ENCODE data around the gene SYDE1.
"Not testable (repeated sequence)": the region's sequence is repeated elsewhere in the genome, so short reads cannot be mapped to it uniquely, and the experiment has no call there.

DNA sequence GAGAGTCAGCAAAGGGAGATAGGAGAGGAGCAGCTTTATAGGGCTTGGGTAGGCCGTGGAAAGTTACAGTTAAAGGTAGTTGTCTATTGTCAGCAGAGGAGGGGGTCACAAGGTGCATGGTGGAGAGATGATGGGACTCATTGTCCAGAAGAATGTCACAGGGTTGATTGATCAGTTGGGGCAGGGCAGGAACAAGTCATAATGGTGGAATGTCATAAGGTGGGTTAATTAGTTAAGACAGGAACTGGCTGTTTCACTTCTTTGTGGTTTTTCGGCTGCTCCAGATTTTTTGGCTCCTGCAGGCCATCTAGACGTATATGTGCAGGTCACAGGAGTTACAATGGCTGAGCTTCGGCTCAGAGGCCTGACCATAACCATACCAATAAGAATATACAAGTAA is 36.8 kb upstream of the SYDE1 start:
- TF ChIP-seq, protein P1, sequence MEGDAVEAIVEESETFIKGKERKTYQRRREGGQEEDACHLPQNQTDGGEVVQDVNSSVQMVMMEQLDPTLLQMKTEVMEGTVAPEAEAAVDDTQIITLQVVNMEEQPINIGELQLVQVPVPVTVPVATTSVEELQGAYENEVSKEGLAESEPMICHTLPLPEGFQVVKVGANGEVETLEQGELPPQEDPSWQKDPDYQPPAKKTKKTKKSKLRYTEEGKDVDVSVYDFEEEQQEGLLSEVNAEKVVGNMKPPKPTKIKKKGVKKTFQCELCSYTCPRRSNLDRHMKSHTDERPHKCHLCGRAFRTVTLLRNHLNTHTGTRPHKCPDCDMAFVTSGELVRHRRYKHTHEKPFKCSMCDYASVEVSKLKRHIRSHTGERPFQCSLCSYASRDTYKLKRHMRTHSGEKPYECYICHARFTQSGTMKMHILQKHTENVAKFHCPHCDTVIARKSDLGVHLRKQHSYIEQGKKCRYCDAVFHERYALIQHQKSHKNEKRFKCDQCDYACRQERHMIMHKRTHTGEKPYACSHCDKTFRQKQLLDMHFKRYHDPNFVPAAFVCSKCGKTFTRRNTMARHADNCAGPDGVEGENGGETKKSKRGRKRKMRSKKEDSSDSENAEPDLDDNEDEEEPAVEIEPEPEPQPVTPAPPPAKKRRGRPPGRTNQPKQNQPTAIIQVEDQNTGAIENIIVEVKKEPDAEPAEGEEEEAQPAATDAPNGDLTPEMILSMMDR (IDR thresholded peaks at IDR 0.05): not testable (repeated sequence)
- TF ChIP-seq, protein P2, sequence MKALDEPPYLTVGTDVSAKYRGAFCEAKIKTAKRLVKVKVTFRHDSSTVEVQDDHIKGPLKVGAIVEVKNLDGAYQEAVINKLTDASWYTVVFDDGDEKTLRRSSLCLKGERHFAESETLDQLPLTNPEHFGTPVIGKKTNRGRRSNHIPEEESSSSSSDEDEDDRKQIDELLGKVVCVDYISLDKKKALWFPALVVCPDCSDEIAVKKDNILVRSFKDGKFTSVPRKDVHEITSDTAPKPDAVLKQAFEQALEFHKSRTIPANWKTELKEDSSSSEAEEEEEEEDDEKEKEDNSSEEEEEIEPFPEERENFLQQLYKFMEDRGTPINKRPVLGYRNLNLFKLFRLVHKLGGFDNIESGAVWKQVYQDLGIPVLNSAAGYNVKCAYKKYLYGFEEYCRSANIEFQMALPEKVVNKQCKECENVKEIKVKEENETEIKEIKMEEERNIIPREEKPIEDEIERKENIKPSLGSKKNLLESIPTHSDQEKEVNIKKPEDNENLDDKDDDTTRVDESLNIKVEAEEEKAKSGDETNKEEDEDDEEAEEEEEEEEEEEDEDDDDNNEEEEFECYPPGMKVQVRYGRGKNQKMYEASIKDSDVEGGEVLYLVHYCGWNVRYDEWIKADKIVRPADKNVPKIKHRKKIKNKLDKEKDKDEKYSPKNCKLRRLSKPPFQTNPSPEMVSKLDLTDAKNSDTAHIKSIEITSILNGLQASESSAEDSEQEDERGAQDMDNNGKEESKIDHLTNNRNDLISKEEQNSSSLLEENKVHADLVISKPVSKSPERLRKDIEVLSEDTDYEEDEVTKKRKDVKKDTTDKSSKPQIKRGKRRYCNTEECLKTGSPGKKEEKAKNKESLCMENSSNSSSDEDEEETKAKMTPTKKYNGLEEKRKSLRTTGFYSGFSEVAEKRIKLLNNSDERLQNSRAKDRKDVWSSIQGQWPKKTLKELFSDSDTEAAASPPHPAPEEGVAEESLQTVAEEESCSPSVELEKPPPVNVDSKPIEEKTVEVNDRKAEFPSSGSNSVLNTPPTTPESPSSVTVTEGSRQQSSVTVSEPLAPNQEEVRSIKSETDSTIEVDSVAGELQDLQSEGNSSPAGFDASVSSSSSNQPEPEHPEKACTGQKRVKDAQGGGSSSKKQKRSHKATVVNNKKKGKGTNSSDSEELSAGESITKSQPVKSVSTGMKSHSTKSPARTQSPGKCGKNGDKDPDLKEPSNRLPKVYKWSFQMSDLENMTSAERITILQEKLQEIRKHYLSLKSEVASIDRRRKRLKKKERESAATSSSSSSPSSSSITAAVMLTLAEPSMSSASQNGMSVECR (CRISPR knock-in tag; IDR thresholded peaks at IDR 0.05; ENCODE audit: borderline replicate concordance): not testable (repeated sequence)
- TF ChIP-seq, protein P3, sequence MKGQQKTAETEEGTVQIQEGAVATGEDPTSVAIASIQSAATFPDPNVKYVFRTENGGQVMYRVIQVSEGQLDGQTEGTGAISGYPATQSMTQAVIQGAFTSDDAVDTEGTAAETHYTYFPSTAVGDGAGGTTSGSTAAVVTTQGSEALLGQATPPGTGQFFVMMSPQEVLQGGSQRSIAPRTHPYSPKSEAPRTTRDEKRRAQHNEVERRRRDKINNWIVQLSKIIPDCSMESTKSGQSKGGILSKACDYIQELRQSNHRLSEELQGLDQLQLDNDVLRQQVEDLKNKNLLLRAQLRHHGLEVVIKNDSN (CRISPR knock-in tag; IDR thresholded peaks at IDR 0.05): not testable (repeated sequence)
- TF ChIP-seq, protein P4, sequence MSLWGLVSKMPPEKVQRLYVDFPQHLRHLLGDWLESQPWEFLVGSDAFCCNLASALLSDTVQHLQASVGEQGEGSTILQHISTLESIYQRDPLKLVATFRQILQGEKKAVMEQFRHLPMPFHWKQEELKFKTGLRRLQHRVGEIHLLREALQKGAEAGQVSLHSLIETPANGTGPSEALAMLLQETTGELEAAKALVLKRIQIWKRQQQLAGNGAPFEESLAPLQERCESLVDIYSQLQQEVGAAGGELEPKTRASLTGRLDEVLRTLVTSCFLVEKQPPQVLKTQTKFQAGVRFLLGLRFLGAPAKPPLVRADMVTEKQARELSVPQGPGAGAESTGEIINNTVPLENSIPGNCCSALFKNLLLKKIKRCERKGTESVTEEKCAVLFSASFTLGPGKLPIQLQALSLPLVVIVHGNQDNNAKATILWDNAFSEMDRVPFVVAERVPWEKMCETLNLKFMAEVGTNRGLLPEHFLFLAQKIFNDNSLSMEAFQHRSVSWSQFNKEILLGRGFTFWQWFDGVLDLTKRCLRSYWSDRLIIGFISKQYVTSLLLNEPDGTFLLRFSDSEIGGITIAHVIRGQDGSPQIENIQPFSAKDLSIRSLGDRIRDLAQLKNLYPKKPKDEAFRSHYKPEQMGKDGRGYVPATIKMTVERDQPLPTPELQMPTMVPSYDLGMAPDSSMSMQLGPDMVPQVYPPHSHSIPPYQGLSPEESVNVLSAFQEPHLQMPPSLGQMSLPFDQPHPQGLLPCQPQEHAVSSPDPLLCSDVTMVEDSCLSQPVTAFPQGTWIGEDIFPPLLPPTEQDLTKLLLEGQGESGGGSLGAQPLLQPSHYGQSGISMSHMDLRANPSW (CRISPR knock-in tag; conservative IDR thresholded peaks at IDR 0.05; ENCODE audit: low read depth): not testable (repeated sequence)
- TF ChIP-seq KAT7 (CRISPR knock-in tag; IDR thresholded peaks at IDR 0.05; ENCODE audit: borderline replicate concordance); ATF1 (CRISPR knock-in tag; IDR thresholded peaks at IDR 0.05); NR2C2 (CRISPR knock-in tag; IDR thresholded peaks at IDR 0.05); CREM (CRISPR knock-in tag; IDR thresholded peaks at IDR 0.05); ZBTB21 (CRISPR knock-in tag; IDR thresholded peaks at IDR 0.05; ENCODE audit: borderline replicate concordance); ELF4 (CRISPR knock-in tag; IDR thresholded peaks at IDR 0.05; ENCODE audit: low read depth); SOX15 (CRISPR knock-in tag; IDR thresholded peaks at IDR 0.05): not testable (repeated sequence)
- TF ChIP-seq, protein P5, sequence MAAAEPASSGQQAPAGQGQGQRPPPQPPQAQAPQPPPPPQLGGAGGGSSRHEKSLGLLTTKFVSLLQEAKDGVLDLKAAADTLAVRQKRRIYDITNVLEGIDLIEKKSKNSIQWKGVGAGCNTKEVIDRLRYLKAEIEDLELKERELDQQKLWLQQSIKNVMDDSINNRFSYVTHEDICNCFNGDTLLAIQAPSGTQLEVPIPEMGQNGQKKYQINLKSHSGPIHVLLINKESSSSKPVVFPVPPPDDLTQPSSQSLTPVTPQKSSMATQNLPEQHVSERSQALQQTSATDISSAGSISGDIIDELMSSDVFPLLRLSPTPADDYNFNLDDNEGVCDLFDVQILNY (CRISPR knock-in tag; IDR thresholded peaks at IDR 0.05): not testable (repeated sequence)
- TF ChIP-seq, protein P6, sequence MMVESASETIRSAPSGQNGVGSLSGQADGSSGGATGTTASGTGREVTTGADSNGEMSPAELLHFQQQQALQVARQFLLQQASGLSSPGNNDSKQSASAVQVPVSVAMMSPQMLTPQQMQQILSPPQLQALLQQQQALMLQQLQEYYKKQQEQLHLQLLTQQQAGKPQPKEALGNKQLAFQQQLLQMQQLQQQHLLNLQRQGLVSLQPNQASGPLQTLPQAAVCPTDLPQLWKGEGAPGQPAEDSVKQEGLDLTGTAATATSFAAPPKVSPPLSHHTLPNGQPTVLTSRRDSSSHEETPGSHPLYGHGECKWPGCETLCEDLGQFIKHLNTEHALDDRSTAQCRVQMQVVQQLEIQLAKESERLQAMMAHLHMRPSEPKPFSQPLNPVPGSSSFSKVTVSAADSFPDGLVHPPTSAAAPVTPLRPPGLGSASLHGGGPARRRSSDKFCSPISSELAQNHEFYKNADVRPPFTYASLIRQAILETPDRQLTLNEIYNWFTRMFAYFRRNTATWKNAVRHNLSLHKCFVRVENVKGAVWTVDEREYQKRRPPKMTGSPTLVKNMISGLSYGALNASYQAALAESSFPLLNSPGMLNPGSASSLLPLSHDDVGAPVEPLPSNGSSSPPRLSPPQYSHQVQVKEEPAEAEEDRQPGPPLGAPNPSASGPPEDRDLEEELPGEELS (CRISPR knock-in tag; IDR thresholded peaks at IDR 0.05): not testable (repeated sequence)
- TF ChIP-seq, protein P7, sequence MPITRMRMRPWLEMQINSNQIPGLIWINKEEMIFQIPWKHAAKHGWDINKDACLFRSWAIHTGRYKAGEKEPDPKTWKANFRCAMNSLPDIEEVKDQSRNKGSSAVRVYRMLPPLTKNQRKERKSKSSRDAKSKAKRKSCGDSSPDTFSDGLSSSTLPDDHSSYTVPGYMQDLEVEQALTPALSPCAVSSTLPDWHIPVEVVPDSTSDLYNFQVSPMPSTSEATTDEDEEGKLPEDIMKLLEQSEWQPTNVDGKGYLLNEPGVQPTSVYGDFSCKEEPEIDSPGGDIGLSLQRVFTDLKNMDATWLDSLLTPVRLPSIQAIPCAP (CRISPR knock-in tag; IDR thresholded peaks at IDR 0.05): not testable (repeated sequence)
